Measurements from ENCODE around the gene NDEL1.

DNA sequence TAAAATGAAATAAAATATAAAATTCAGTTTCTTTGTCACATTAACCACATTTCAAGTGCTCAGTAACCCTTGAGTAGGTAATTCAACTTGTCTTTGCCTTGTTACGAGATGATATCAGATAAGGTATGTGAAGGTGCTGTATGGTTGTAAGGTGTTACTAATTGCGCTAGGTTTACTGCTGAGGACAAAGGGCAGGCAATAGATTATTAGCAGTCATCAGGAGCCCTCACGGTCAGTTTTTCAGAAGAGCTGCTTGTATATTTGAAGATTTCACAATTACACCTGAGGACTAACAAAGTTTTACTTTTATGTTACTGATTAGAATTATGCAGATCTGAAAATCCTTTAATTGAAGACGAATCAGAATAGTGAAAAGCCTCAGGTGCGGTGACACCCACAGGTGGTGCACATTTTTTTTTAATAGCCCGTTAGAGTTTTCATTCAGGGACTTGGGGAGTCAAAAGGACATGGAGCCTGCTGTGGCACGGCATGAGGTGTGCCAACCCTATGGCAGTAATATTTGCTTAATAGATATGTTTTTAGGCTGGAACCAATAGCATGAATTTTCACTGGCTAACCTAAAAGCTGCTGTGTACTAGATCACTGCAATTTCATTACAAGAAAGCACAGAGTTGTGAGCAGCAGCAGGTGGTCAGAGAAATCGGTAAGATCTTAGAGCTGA lies 16.4 kb downstream of the NDEL1 start:
- TF ChIP-seq POLR2A (IDR thresholded peaks at IDR 0.05) (no peak), CTCF (IDR thresholded peaks at IDR 0.05) (no peak)

Data from right lobe of liver (tissue), 4 donors.